Liver (tissue), 9 donors: ENCODE results near the gene PITPNC1. TPM values are rescaled to one million over a fixed set of nuclear protein-coding genes. Genes with fewer than 3 reads are reported as not detected.
"Not testable (repeated sequence)": the region's sequence is repeated elsewhere in the genome, so short reads cannot be mapped to it uniquely, and the experiment has no call there.

Source experiments
- DNase-seq: peaks from one replicate; pipeline ENCODE4 v3.0.0-alpha.2; 2017; ENCODE audit warnings: low spot score
- H3K27ac ChIP-seq, 2 donors: one replicate each; pipeline ENCODE4 v1.7.0; 2013; ENCODE audit warnings: inconsistent platforms in 2 of 2, low read length in 2 of 2, control low read depth in 1 of 2, low read depth in 1 of 2, mild to moderate bottlenecking in 1 of 2
- H3K27me3 ChIP-seq, 4 donors: one replicate each; pipeline versions ENCODE4 v1.6.1 to v1.7.0; 2013; ENCODE audit warnings: low read length in 3 of 4, inconsistent platforms in 1 of 4, mild to moderate bottlenecking in 1 of 4, moderate library complexity in 1 of 4; ENCODE audit not compliant: control insufficient read depth in 4 of 4, insufficient read depth in 4 of 4
- H3K36me3 ChIP-seq, 4 donors: one replicate each; pipeline versions ENCODE4 v1.6.1 to v1.7.0; 2013; ENCODE audit warnings: low read length in 3 of 4, mild to moderate bottlenecking in 3 of 4, low read depth in 1 of 4, moderate library complexity in 1 of 4; ENCODE audit not compliant: control insufficient read depth in 4 of 4, insufficient read depth in 3 of 4
- H3K4me1 ChIP-seq, 4 donors: one replicate each; pipeline versions ENCODE4 v1.6.1 to v1.7.0; 2013; ENCODE audit warnings: low read length in 3 of 4, mild to moderate bottlenecking in 3 of 4, moderate library complexity in 1 of 4; ENCODE audit not compliant: control insufficient read depth in 4 of 4, insufficient read depth in 4 of 4
- H3K4me3 ChIP-seq, 3 donors: one replicate each; pipeline versions ENCODE4 v1.6.1 to v1.7.0; 2013; ENCODE audit warnings: low read length in 3 of 3, control low read depth in 1 of 3, low read depth in 1 of 3, mild to moderate bottlenecking in 1 of 3
- H3K9ac ChIP-seq, 2 donors: one replicate each; pipeline ENCODE4 v1.7.0; 2013; ENCODE audit warnings: low read length in 2 of 2, mild to moderate bottlenecking in 2 of 2, moderate library complexity in 2 of 2, control low read depth in 1 of 2, low read depth in 1 of 2
- H3K9me3 ChIP-seq, 4 donors: one replicate each; pipeline versions ENCODE4 v1.6.1 to v1.7.0; 2013; ENCODE audit warnings: low read length in 3 of 4; ENCODE audit not compliant: control insufficient read depth in 4 of 4
- EGR1 ChIP-seq, 2 donors: IDR thresholded peaks; 2 replicates each; pipeline ENCODE4 v1.6.1; 2016 to 2018; ENCODE audit warnings: antibody characterized with exemption in 2 of 2, low read depth in 2 of 2
- FOXA1 ChIP-seq: IDR thresholded peaks from 2 replicates; pipeline ENCODE4 v1.6.1; 2016; ENCODE audit warnings: antibody characterized with exemption
- FOXA2 ChIP-seq: IDR thresholded peaks from 2 replicates; pipeline ENCODE4 v1.6.1; 2016; ENCODE audit warnings: antibody characterized with exemption
- GABPA ChIP-seq, 2 donors: IDR thresholded peaks in 1 of 2; conservative IDR thresholded peaks in 1 of 2; 2 replicates each; pipeline ENCODE4 v1.6.1; 2016; ENCODE audit warnings: antibody characterized with exemption in 2 of 2, mild to moderate bottlenecking in 1 of 2, moderate library complexity in 1 of 2
- HNF4A ChIP-seq, 2 donors: conservative IDR thresholded peaks; 2 replicates each; pipeline ENCODE4 v1.6.1; 2016; ENCODE audit warnings: antibody characterized with exemption in 2 of 2, mild to moderate bottlenecking in 2 of 2
- HNF4G ChIP-seq: IDR thresholded peaks from 2 replicates; pipeline ENCODE4 v1.6.1; 2016; ENCODE audit warnings: antibody characterized with exemption
- JUND ChIP-seq, 2 donors: IDR thresholded peaks; 2 replicates each; pipeline ENCODE4 v1.6.1; 2016; ENCODE audit warnings: antibody characterized with exemption in 2 of 2
- RAD21 ChIP-seq, 2 donors: IDR thresholded peaks; 2 replicates each; pipeline ENCODE4 v1.6.1; 2016; ENCODE audit warnings: antibody characterized with exemption in 2 of 2, mild to moderate bottlenecking in 2 of 2
- REST ChIP-seq: IDR thresholded peaks from 2 replicates; pipeline ENCODE4 v1.6.1; 2016; ENCODE audit warnings: antibody characterized with exemption, mild to moderate bottlenecking
- RXRA ChIP-seq, 2 donors: IDR thresholded peaks; 2 replicates each; pipeline ENCODE4 v1.6.1; 2017 to 2018; ENCODE audit warnings: antibody characterized with exemption in 2 of 2, mild to moderate bottlenecking in 1 of 2
- TAF1 ChIP-seq: conservative IDR thresholded peaks from 2 replicates; pipeline ENCODE4 v1.6.1; 2016; ENCODE audit warnings: antibody characterized with exemption, mild to moderate bottlenecking
- YY1 ChIP-seq: IDR thresholded peaks from 2 replicates; pipeline ENCODE4 v1.6.1; 2016; ENCODE audit warnings: antibody characterized with exemption, mild to moderate bottlenecking
- WGBS: extraction: QIAGEN DNeasy Blood & Tissue Kit; methylation state at CpG from one replicate; pipeline ENCODE4 v1.1.7; 2013; 5-methylcytosine and 5-hydroxymethylcytosine counted together
- polyA plus RNA-seq, 2 donors: library from polyadenylated mRNA; stranded (reverse) in 1 of 2; unstranded in 1 of 2; fragments of 200-250 nt in 1 of 2; fragments of >200 nt in 1 of 2; fragmentation: Nextera tagmentation in 1 of 2; extraction: Ambion mirVana in 1 of 2; gene quantifications; one replicate each; pipeline versions ENCODE4 v1.2.1 to v1.2.3, GENCODE V29; 2013 to 2015
- total RNA-seq, 2 donors: library from RNA; depleted of rRNA; stranded (reverse); fragments of >200 nt; gene quantifications; one replicate each; pipeline ENCODE4 v1.2.3, GENCODE V29; 2014
- TF ChIP-seq, protein P1 (sequence below): IDR thresholded peaks from 2 replicates; pipeline ENCODE4 v1.6.1; 2016; ENCODE audit warnings: antibody characterized with exemption
- TF ChIP-seq, protein P2 (sequence below): IDR thresholded peaks from 2 replicates; pipeline ENCODE4 v1.6.1; 2016; ENCODE audit warnings: antibody characterized with exemption
- TF ChIP-seq, protein P3 (sequence below): IDR thresholded peaks from 2 replicates; pipeline ENCODE4 v1.6.1; 2016; ENCODE audit warnings: antibody characterized with exemption
- donor health status: healthy.
- donor health status: healthy.
- donor health status: healthy.
- donor health status: healthy.
- donor health status: healthy.

The PITPNC1 gene
- total and polyA plus RNA-seq, 4 donors, result 2.3 to 10.2 (median 5.7) TPM

DNA sequence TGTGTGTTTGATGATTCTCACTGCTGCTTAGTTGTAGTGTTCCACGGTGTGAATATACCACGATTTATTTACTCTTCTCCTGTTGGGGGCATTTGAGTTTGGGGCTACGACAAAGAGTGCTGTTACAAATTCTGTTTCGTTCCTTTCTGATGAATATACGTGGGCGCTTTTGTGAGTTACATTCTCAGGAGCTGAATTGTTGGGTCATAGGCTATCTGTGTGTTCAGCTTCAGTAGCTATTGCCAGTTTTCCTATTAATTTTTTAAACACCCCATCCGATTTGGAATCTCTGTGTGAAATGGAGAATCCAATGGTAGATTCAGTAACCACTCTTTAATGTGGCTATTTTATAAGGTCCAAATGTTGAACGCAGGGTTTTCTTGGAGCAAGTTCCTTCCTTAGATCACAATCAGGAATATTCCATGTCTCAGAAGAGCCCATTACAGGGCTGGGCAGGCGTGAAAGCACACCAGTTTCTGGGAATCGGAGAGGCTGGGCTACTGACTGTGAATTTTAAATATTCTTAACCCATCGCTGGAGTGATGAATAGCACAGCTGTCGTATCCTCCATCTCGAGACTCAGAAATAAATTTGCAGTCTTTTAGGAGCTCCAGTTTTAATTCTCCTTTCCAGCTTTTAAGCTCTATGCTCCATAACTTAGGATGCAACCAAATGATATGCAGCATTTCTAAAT, 115.9 kb downstream of the PITPNC1 start (continued):
- TF ChIP-seq REST, result no peak
- TF ChIP-seq JUND (IDR thresholded peaks at IDR 0.05), result no peak
- no peak for TF ChIP-seq FOXA1
- no peak for TF ChIP-seq RAD21 (IDR thresholded peaks at IDR 0.05)
- TF ChIP-seq, protein P1, sequence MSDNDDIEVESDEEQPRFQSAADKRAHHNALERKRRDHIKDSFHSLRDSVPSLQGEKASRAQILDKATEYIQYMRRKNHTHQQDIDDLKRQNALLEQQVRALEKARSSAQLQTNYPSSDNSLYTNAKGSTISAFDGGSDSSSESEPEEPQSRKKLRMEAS, result no peak

DNA sequence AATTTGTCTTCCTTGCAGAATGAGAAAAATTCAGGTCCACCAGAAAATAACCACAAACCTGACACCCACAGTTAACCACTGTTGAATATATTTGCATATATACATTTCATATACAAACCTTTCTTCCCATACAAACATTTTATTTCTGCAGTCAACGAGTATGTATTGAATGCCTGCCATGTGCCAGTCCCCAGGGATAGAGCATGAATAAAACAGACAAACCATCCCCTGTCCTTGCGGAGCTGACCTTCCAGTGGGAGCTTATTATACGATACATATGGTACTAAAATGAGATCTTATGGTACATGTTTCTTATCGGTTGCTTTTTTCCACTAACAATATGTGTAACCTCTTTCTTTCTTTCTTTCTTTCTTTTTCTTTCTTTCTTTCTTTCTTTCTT, 116.7 kb downstream of the PITPNC1 start:
- H3K4me3 ChIP-seq, result no peak overlapping the region
- no peak overlapping the region for H3K27ac ChIP-seq
- no peak overlapping the region for H3K9ac ChIP-seq
- DNase-seq, result no peak
- H3K9me3 ChIP-seq, result no peaks in the 10 kb centered on the region
- WGBS, result 93% methylated on average over 4 of the region's 4 CpGs
- H3K36me3 ChIP-seq, result no peaks in the 10 kb centered on the region
- H3K4me1 ChIP-seq, result no peaks in the 10 kb centered on the region
- no peaks in the 10 kb centered on the region for H3K27me3 ChIP-seq
- TF ChIP-seq GABPA (IDR thresholded peaks at IDR 0.05 in 1 of 2, conservative IDR thresholded peaks at IDR 0.05 in 1 of 2) (no peak), HNF4G (no peak)

GRCh38 chr17:67495534-67495933, 118.5 kb downstream of the PITPNC1 start:
- H3K9ac ChIP-seq, H3K9me3 ChIP-seq, H3K27ac ChIP-seq, DNase-seq, H3K4me1 ChIP-seq, H3K36me3 ChIP-seq, H3K4me3 ChIP-seq, H3K27me3 ChIP-seq: not testable (repeated sequence)
- WGBS, result 96% methylated on average over 5 of the region's 5 CpGs

- Histone ChIP-seq H3K4me1 (no peaks in the 10 kb centered on the region), H3K27ac (no peak overlapping the region), H3K36me3 (no peaks in the 10 kb centered on the region), H3K4me3 (no peak overlapping the region), H3K9me3 (no peaks in the 10 kb centered on the region), H3K27me3 (no peaks in the 10 kb centered on the region), H3K9ac (no peak overlapping the region)
- DNase-seq, result no peak
- no peak for TF ChIP-seq HNF4A (conservative IDR thresholded peaks at IDR 0.05)
- no peak for TF ChIP-seq JUND (IDR thresholded peaks at IDR 0.05)
- TF ChIP-seq REST, result no peak
- TF ChIP-seq TAF1, result no peak
- TF ChIP-seq RXRA (IDR thresholded peaks at IDR 0.05), result no peak
- TF ChIP-seq HNF4G, result no peak
- TF ChIP-seq, protein P2, sequence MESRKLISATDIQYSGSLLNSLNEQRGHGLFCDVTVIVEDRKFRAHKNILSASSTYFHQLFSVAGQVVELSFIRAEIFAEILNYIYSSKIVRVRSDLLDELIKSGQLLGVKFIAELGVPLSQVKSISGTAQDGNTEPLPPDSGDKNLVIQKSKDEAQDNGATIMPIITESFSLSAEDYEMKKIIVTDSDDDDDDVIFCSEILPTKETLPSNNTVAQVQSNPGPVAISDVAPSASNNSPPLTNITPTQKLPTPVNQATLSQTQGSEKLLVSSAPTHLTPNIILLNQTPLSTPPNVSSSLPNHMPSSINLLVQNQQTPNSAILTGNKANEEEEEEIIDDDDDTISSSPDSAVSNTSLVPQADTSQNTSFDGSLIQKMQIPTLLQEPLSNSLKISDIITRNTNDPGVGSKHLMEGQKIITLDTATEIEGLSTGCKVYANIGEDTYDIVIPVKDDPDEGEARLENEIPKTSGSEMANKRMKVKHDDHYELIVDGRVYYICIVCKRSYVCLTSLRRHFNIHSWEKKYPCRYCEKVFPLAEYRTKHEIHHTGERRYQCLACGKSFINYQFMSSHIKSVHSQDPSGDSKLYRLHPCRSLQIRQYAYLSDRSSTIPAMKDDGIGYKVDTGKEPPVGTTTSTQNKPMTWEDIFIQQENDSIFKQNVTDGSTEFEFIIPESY, result no peak
- TF ChIP-seq, protein P3, sequence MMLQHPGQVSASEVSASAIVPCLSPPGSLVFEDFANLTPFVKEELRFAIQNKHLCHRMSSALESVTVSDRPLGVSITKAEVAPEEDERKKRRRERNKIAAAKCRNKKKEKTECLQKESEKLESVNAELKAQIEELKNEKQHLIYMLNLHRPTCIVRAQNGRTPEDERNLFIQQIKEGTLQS, result no peak
- no peak for TF ChIP-seq YY1
- TF ChIP-seq FOXA2, result no peak
- no peak for TF ChIP-seq EGR1 (IDR thresholded peaks at IDR 0.05; ENCODE audit: low read depth in 2 of 2)
- 87% methylated on average over 7 of the region's 7 CpGs for WGBS
These were observed 119.2 kb downstream of the PITPNC1 start for GRCh38 chr17:67496286-67496685.
